ENCODE results near the gene NAALADL2.

Gene NAALADL2

GRCh38 chr3:174937478-174937877, 78.3 kb downstream of the NAALADL2 start:
- TF ChIP-seq CTCF (IDR thresholded peaks at IDR 0.05; ENCODE audit: low read depth, low read length) = no peak
- peak; percentile 38 for DNase-seq (ENCODE audit: extremely low read depth, low read depth)

GRCh38 chr3:174938102-174938501, 79.0 kb downstream of the NAALADL2 start:
- no peak for TF ChIP-seq CTCF (IDR thresholded peaks at IDR 0.05; ENCODE audit: low read depth, low read length)
- no peak for DNase-seq (ENCODE audit: extremely low read depth, low read depth)

GRCh38 chr3:174940151-174940550, 81.0 kb downstream of the NAALADL2 start:
- no peak for DNase-seq (ENCODE audit: extremely low read depth, low read depth)
- TF ChIP-seq CTCF (IDR thresholded peaks at IDR 0.05; ENCODE audit: low read depth, low read length) = no peak

- DNase-seq (ENCODE audit: extremely low read depth, low read depth) = no peak
- no peak for TF ChIP-seq CTCF (IDR thresholded peaks at IDR 0.05; ENCODE audit: low read depth, low read length)
These were observed 86.1 kb downstream of the NAALADL2 start for GRCh38 chr3:174945276-174945675.

- DNase-seq (ENCODE audit: extremely low read depth, low read depth) = no peak
- no peak for TF ChIP-seq CTCF (IDR thresholded peaks at IDR 0.05; ENCODE audit: low read depth, low read length)
These were observed 86.8 kb downstream of the NAALADL2 start for GRCh38 chr3:174945951-174946350.

GRCh38 chr3:174949523-174949922, 90.4 kb downstream of the NAALADL2 start:
- DNase-seq (ENCODE audit: extremely low read depth, low read depth) = peak; percentile 91
- no peak for TF ChIP-seq CTCF (IDR thresholded peaks at IDR 0.05; ENCODE audit: low read depth, low read length)

- no peak for TF ChIP-seq CTCF (IDR thresholded peaks at IDR 0.05; ENCODE audit: low read depth, low read length)
- no peak for DNase-seq (ENCODE audit: extremely low read depth, low read depth)
These were observed 91.9 kb downstream of the NAALADL2 start for GRCh38 chr3:174951034-174951433.
